CD4-positive, alpha-beta T cell (primary cell): ENCODE measurements around the gene DIP2C. TPM values are rescaled to one million over a fixed set of nuclear protein-coding genes. Genes with fewer than 3 reads are reported as not detected.

Source experiments
- ATAC-seq: fragments of 200-7000 bp; cut with Tn5 transposase; one replicate; pipeline ENCODE4 v1.10.0; 2022; ENCODE audit warnings: mild to moderate bottlenecking; ENCODE audit not compliant: poor library complexity
- CTCF ChIA-PET: fragments of 350-600 bp; sonication (Branson Sonifier 250); formaldehyde crosslinking; loops from one replicate; lab custom pipeline; 2021; ENCODE audit warnings: antibody characterized with exemption, inconsistent platforms; lab: Charles Lee
- POLR2A ChIA-PET: fragments of 350-600 bp; sonication (Branson Sonifier 250); formaldehyde crosslinking; loops from one replicate; lab custom pipeline; 2021; ENCODE audit warnings: antibody characterized with exemption, inconsistent platforms; lab: Charles Lee
- DNase-seq, 14 experiments: peaks; one replicate each; pipeline ENCODE4 v3.0.0-alpha.2; 2013 to 2020; ENCODE audit warnings: mixed read lengths in 2 of 14
- H3K27ac ChIP-seq, 2 donors: one replicate each; pipeline versions ENCODE4 v1.5.1 to v1.7.0; 2013; ENCODE audit warnings: low read length in 2 of 2, low read depth in 1 of 2, mild to moderate bottlenecking in 1 of 2
- H3K27me3 ChIP-seq, 2 experiments: 1 replicate in 1 of 2; 2 replicates in 1 of 2; pipeline versions ENCODE4 v1.6.1 to v1.7.0; 2013; ENCODE audit warnings: low read length in 2 of 2, control low read depth in 1 of 2, mild to moderate bottlenecking in 1 of 2, moderate library complexity in 1 of 2; ENCODE audit not compliant: insufficient read depth in 2 of 2, control insufficient read depth in 1 of 2
- H3K36me3 ChIP-seq: one replicate; pipeline ENCODE4 v1.6.1; 2013; ENCODE audit warnings: low read length, control low read depth; ENCODE audit not compliant: insufficient read depth
- H3K4me1 ChIP-seq: one replicate; pipeline ENCODE4 v1.6.1; 2013; ENCODE audit warnings: low read length, control low read depth; ENCODE audit not compliant: insufficient read depth
- H3K4me3 ChIP-seq: one replicate; pipeline ENCODE4 v1.5.1; 2013; ENCODE audit warnings: mild to moderate bottlenecking, low read length, moderate library complexity
- H3K9me3 ChIP-seq, 2 experiments: 1 replicate in 1 of 2; 2 replicates in 1 of 2; pipeline versions ENCODE4 v1.6.1 to v1.7.0; 2013; ENCODE audit warnings: low read length in 2 of 2, mild to moderate bottlenecking in 2 of 2, control low read depth in 1 of 2, moderate library complexity in 1 of 2; ENCODE audit not compliant: control insufficient read depth in 1 of 2, insufficient read depth in 1 of 2
- H3K27ac Mint-ChIP-seq: one replicate; pipeline ENCODE4 v1.8.0; 2020; ENCODE audit warnings: mixed read lengths
- H3K27me3 Mint-ChIP-seq: one replicate; pipeline ENCODE4 v1.8.0; 2021; ENCODE audit warnings: mixed read lengths
- H3K36me3 Mint-ChIP-seq: one replicate; pipeline ENCODE4 v1.8.0; 2021; ENCODE audit warnings: low read depth, mixed read lengths
- H3K4me1 Mint-ChIP-seq: one replicate; pipeline ENCODE4 v1.8.0; 2021; ENCODE audit warnings: low read depth, mixed read lengths
- H3K4me3 Mint-ChIP-seq: one replicate; pipeline ENCODE4 v1.8.0; 2020; ENCODE audit warnings: mild to moderate bottlenecking, mixed read lengths
- H3K9me3 Mint-ChIP-seq: one replicate; pipeline ENCODE4 v1.8.0; 2020; ENCODE audit warnings: mixed read lengths
- intact Hi-C, 2 experiments: fragments of 100-400 bp; cut with DNase I in 1 of 2; cut with micrococcal nuclease in 1 of 2; formaldehyde crosslinking; loops; one replicate each; pipeline versions ENCODE4 v1.15.1 to v1.9.0; 2023 to 2025; cut with DNase I, micrococcal nuclease
- total RNA-seq, 174 experiments: library from RNA in 2 of 174; stranded (reverse) in 2 of 174; gene quantifications; one replicate each; pipeline ENCODE4 v1.2.3 and lab custom pipeline; 2021 to 2026
- TF ChIP-seq, protein P1 (sequence below): fragments of 200-600 bp; IDR thresholded peaks from one replicate; pipeline ENCODE4 v1.8.0; 2022; ENCODE audit warnings: antibody characterized with exemption, mild to moderate bottlenecking

The DIP2C gene
- total RNA-seq, 2 experiments from 2014 or later: 4.1 TPM

- no peak overlapping the region for H3K4me3 ChIP-seq
- H3K36me3 Mint-ChIP-seq: no peaks in the 10 kb centered on the region
- POLR2A ChIA-PET: no interaction called here
- H3K4me3 Mint-ChIP-seq: no peak overlapping the region
- DNase-seq (no peak), ATAC-seq (no peak)
- peaks cover 7 to 12% of the 10 kb centered on the region in 2 experiments for H3K27me3 ChIP-seq
- H3K27me3 Mint-ChIP-seq: peaks cover 60% of the 10 kb centered on the region
- peaks cover 0 to 20% of the 10 kb centered on the region in 2 experiments for H3K9me3 ChIP-seq
- intact Hi-C loops: no loop called here
- CTCF ChIA-PET: no interaction called here
- peaks cover 4% of the 10 kb centered on the region for H3K4me1 Mint-ChIP-seq
- H3K4me1 ChIP-seq: no peaks in the 10 kb centered on the region
- H3K9me3 Mint-ChIP-seq: no peaks in the 10 kb centered on the region
- H3K27ac Mint-ChIP-seq: no peak overlapping the region
- H3K36me3 ChIP-seq: no peaks in the 10 kb centered on the region
- TF ChIP-seq, protein P1, sequence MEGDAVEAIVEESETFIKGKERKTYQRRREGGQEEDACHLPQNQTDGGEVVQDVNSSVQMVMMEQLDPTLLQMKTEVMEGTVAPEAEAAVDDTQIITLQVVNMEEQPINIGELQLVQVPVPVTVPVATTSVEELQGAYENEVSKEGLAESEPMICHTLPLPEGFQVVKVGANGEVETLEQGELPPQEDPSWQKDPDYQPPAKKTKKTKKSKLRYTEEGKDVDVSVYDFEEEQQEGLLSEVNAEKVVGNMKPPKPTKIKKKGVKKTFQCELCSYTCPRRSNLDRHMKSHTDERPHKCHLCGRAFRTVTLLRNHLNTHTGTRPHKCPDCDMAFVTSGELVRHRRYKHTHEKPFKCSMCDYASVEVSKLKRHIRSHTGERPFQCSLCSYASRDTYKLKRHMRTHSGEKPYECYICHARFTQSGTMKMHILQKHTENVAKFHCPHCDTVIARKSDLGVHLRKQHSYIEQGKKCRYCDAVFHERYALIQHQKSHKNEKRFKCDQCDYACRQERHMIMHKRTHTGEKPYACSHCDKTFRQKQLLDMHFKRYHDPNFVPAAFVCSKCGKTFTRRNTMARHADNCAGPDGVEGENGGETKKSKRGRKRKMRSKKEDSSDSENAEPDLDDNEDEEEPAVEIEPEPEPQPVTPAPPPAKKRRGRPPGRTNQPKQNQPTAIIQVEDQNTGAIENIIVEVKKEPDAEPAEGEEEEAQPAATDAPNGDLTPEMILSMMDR: no peak
- H3K27ac ChIP-seq: no peak overlapping the region
Observed at GRCh38 chr10:695396-695795, 5.9 kb upstream of the DIP2C start.

- ATAC-seq (no peak), DNase-seq (no peak)
- peaks cover 4% of the 10 kb centered on the region for H3K4me1 Mint-ChIP-seq
- CTCF ChIA-PET: no interaction called here
- POLR2A ChIA-PET: no interaction called here
- Histone ChIP-seq H3K36me3 (no peaks in the 10 kb centered on the region), H3K27me3 (peaks cover 11 to 17% of the 10 kb centered on the region in 2 experiments), H3K9me3 (peaks cover 0 to 20% of the 10 kb centered on the region in 2 experiments), H3K4me3 (no peak overlapping the region), H3K27ac (no peak overlapping the region), H3K4me1 (peaks cover 4% of the 10 kb centered on the region)
- H3K36me3 Mint-ChIP-seq: no peaks in the 10 kb centered on the region
- H3K27ac Mint-ChIP-seq: no peak overlapping the region
- no peak overlapping the region for H3K4me3 Mint-ChIP-seq
- H3K9me3 Mint-ChIP-seq: no peaks in the 10 kb centered on the region
- intact Hi-C loops: no loop called here
- peaks cover 55% of the 10 kb centered on the region for H3K27me3 Mint-ChIP-seq
- TF ChIP-seq, protein P1: no peak
Observed at GRCh38 chr10:693506-693905, 4.0 kb upstream of the DIP2C start.

GRCh38 chr10:692682-693351, 3.3 kb upstream of the DIP2C start:
- peaks cover 0 to 22% of the 10 kb centered on the region in 2 experiments for H3K9me3 ChIP-seq
- H3K4me1 Mint-ChIP-seq: peaks cover 4% of the 10 kb centered on the region
- intact Hi-C loops: no loop called here
- DNase-seq: no peak
- peaks cover 59% of the 10 kb centered on the region for H3K27me3 Mint-ChIP-seq
- H3K9me3 Mint-ChIP-seq: no peaks in the 10 kb centered on the region
- no peak overlapping the region for H3K4me3 ChIP-seq
- H3K27me3 ChIP-seq: peaks cover 12 to 17% of the 10 kb centered on the region in 2 experiments
- POLR2A ChIA-PET: no interaction called here
- H3K4me1 ChIP-seq: peaks cover 4% of the 10 kb centered on the region
- no peak overlapping the region for H3K27ac ChIP-seq
- ATAC-seq: no peak
- CTCF ChIA-PET: no interaction called here
- H3K4me3 Mint-ChIP-seq: no peak overlapping the region
- H3K36me3 ChIP-seq: no peaks in the 10 kb centered on the region
- no peak overlapping the region for H3K27ac Mint-ChIP-seq
- TF ChIP-seq, protein P1: no peak
- no peaks in the 10 kb centered on the region for H3K36me3 Mint-ChIP-seq
